Measurements from ENCODE around the gene COX7A2L. TPM values are rescaled to one million over a fixed set of nuclear protein-coding genes. Genes with fewer than 3 reads are reported as not detected.

The COX7A2L gene
- total RNA-seq, 1 experiment from 2014 or later, result 412 TPM

DNA sequence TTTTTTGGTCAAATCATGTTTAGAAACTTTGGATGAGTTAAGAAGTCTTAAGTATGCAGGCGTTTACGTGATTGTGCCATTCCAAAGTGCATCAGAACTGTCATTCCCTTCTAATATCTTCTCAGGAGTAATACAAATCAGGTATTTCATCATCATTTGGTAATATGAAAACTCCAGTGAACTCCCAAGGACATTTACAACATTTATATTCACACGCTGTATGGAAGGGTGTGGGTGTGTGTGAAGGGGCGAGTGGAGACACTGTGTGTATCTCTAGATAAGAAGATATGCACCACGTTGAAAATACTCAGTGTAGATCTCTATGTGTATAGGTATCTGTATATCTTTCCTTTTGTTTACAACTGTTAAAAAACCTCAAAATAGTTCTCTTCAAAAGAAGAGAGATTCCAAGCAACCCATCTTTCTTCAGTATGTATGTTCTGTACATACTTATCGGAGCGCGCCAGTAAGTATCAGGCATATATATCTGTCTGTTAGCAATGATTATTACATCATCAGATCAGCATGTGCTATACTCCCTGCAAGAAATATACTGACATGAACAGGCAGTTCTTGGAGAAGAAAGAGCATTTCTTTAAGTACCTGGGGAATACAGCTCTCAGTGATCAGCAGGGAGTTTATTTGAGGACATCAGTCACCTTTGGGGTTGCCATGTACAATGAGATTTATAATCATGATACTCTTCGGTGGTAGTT lies 29.3 kb downstream of the COX7A2L start:
- in situ Hi-C loops (cut with HindIII; ENCODE audit: low pct_unique_long_range_greater_than_20kb, low sequenced_read_pairs), result no loop called here
- DNase-seq (ENCODE audit: low read depth, low spot score), result no peak

DNA sequence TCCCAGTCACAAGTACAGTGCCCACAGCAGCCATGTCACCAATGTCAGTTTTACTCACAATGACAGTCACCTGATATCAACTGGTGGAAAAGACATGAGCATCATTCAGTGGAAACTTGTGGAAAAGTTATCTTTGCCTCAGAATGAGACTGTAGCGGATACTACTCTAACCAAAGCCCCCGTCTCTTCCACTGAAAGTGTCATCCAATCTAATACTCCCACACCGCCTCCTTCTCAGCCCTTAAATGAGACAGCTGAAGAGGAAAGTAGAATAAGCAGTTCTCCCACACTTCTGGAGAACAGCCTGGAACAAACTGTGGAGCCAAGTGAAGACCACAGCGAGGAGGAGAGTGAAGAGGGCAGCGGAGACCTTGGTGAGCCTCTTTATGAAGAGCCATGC lies 31.3 kb downstream of the COX7A2L start:
- no peak for DNase-seq (ENCODE audit: low read depth, low spot score)
- in situ Hi-C loops (cut with HindIII; ENCODE audit: low pct_unique_long_range_greater_than_20kb, low sequenced_read_pairs), result no loop called here

DNA sequence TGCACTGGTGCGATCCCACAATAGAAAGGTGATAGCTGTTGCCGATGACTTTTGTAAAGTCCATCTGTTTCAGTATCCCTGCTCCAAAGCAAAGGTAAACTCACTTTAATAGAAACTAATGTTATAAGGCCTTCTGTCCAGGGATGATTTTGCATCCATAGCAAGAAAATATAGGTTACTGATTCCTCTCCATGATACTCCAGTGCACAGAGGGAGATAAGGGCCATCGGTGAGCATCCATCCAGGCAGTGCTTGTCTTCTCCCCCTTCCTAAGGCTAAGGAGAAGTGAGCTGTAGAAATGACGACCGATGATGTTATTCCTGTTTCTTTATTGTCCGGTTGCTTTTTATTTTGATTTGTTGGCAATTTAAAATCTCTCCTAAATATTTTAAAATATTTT lies 32.1 kb downstream of the COX7A2L start:
- in situ Hi-C loops (cut with HindIII; ENCODE audit: low pct_unique_long_range_greater_than_20kb, low sequenced_read_pairs), result no loop called here

DNA sequence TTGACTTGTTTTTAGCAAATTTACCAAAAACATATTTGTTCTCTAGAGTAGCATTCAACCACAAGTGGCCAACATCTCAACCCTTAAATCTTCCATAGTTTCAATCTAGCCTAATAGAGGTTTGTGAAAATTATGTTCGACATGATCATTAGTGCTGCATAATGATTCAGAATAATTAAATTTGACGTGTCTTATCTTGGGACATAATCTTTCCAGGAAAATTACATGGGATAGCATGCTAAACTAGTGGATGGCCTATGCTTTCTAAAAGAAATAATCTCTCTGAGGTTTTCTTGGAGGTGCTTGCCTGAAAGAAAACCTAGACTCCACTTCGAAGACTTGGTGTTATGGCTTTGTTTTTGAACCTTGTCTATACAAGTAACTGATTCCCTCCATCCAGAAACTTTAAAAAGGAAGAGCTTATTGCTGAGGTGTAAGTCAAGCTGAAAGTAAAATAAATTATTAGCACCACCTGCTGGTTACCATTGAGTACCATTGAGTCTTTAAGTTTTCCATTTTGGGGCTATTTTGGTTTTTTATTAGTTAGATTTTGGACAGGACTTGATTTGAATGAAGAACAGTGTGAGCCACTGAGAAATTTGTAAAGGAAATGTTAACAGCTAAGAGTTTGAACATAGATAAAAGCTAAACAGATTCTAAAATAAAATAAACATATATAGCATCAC lies 32.7 kb downstream of the COX7A2L start:
- in situ Hi-C loops (cut with HindIII; ENCODE audit: low pct_unique_long_range_greater_than_20kb, low sequenced_read_pairs), result no loop called here

More for the DNA sequence above, 32.1 kb downstream of the COX7A2L start:
- no peak for DNase-seq (ENCODE audit: low read depth, low spot score)

DNA sequence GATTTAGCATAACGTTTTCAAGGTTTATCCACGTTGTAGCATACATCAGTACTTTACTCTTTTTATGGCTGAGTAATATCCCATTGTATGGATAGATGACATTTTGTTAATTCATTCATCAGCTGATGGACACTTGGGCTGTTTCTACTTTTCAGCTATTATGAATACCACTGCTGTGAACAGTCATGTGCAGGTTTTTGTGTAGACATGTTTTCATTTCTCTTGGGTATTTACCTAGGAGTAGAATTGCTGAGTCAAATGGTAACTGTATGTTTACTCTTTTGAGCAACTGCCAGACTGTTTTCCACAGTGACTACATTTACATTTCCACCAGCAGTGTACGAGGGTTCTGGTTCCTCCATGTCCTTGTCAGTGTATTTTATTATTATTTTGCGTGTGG lies 33.9 kb downstream of the COX7A2L start:
- DNase-seq (ENCODE audit: low read depth, low spot score), result peak; percentile 13
- in situ Hi-C loops (cut with HindIII; ENCODE audit: low pct_unique_long_range_greater_than_20kb, low sequenced_read_pairs), result no loop called here

More for the DNA sequence above, 32.7 kb downstream of the COX7A2L start:
- peak; percentile 67 for DNase-seq (ENCODE audit: low read depth, low spot score)

DNA sequence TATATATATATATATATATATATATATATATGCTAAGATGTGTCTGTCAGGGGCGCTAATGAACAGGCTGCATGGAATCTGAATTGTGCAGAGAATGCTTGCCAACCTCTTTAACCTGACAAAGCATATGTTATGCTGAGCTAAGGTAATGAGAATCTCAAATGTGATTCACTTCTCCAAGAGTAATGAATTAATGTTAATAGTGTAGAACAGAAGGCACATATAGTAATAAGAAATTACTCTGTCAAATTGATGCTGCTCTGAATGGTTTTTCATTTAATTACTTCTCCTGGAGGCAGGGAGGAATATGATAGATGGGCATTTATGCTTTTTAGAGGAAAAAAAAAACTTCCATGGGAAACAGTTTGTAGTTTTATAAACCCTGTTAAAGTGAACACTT lies 35.4 kb downstream of the COX7A2L start:
- in situ Hi-C loops (cut with HindIII; ENCODE audit: low pct_unique_long_range_greater_than_20kb, low sequenced_read_pairs), result no loop called here
- no peak for DNase-seq (ENCODE audit: low read depth, low spot score)

DNA sequence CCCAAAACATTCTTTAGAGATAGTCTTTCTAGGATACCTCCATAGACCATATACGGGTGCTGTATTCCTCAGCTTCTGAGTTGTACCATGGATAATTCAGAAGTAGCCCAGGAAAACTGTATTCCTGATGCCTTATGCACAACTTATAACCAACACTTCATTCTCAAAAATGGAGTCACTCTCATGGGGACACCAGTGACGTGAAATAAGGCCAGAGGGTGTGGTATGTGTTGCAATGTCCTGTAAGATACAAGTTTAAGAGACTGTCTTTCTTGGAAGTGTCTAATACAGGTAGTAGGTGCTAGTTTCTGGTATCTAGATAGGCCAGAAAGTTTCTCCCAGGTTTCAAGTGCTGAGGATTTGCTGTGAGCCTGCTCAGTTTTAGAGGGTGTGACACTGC lies 36.1 kb downstream of the COX7A2L start:
- in situ Hi-C loops (cut with HindIII; ENCODE audit: low pct_unique_long_range_greater_than_20kb, low sequenced_read_pairs), result no loop called here
- no peak for DNase-seq (ENCODE audit: low read depth, low spot score)

DNA sequence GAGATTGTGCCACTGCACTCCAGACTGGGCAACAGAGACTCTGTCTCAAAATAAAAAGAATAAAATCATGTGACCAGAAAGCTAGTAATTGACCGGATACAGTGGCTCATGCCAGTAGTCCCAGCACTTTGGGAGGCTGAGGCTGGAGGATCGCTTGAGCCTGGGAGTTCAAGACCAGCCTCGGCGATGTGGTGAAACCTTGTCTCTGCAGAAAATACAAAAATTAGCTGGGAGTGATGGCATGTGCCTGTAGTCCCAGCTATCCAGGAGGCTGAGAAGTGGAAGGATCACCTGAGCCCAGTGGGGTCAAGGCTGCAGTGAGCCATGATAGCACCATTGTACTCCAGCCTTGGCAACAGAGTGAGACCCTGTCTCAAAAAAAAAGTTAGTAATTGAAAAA lies 36.8 kb downstream of the COX7A2L start:
- no peak for DNase-seq (ENCODE audit: low read depth, low spot score)
- in situ Hi-C loops (cut with HindIII; ENCODE audit: low pct_unique_long_range_greater_than_20kb, low sequenced_read_pairs), result no loop called here

DNA sequence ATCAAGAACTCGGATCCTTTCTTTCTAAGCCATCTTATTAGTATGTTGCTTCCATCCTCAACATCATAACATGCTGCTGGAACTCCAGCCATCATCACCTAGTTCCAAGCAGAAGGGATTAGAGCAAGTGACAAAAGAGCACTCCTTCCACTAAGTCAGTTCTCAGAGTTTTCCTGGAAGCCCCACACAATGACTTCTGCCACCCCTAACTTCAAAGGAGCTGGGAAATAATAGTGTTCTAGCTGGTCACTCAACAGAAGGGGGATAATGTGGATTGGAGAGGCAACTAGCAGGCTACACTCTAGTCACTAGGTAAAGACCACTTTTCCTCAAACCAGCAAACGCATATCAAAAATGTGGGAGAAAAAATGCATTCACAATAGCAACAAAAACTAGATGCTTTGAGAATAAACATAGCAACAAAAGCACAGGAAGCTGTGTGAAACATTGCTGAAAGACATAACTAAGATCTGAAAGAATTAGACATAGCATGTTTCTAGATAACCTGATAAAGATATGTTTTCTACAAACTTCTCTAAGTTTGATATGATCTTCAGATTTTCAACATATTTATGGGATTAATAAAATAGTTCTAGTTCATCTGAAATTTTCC lies 39.5 kb downstream of the COX7A2L start:
- in situ Hi-C loops (cut with HindIII; ENCODE audit: low pct_unique_long_range_greater_than_20kb, low sequenced_read_pairs), result no loop called here
- DNase-seq (ENCODE audit: low read depth, low spot score), result no peak

DNA sequence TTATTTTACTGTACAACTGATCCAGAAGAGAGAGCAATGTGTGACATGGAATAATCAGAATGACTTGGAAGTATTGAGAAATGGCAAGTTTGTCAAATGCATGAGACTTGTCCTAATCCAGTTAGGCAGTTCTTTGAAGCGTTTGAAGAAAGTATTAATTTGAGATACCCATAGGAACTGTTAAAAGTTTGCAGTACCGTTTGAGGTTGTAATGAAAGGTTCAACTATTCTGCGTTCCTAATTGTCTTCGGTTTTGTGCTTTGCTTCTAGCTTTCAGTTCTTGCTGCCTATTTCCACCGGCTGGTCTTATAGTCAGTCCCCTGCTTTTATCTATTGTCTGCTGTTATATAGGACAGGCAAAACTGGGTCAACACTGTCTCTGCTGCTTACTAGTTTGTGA lies 41.8 kb downstream of the COX7A2L start:
- no peak for DNase-seq (ENCODE audit: low read depth, low spot score)
- in situ Hi-C loops (cut with HindIII; ENCODE audit: low pct_unique_long_range_greater_than_20kb, low sequenced_read_pairs), result no loop called here

DNA sequence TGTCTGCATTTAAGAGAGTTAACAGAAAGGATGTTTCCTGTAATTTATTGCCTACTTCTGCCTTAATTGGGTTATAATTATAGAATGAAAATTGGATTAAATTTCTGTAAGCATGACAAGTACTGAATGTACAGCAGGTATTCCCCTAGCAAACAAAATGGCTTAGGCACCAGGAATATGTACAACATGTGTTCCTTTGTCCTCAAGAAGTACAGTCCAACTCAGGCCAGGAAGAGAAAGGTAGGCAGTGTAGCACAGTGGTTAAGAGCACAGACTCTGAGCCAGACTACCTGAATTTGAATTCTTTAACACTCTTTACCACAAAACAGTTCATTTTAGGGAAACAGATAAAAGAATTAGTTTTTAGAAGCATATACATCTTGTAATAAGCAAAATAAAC lies 43.1 kb downstream of the COX7A2L start:
- DNase-seq (ENCODE audit: low read depth, low spot score), result no peak
- in situ Hi-C loops (cut with HindIII; ENCODE audit: low pct_unique_long_range_greater_than_20kb, low sequenced_read_pairs), result no loop called here

DNA sequence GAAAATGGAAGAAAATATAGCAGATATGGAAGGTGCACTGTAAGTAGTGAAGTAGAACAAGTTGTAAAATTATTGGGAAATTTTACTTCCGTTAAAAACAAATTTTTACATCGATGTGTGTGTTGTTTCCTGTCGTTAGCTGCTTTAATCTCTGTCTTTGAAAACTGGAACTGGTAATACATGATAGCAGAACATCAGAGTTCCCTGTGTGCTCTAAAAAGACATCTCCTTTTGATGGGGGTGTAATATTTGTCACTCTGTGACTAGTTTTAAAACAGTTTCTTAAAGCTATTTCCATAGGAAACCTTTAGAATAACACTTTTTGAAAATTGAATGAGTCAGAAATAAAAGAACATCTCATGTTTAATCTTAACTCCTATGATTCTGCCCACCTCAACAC lies 43.5 kb downstream of the COX7A2L start:
- DNase-seq (ENCODE audit: low read depth, low spot score), result no peak
- in situ Hi-C loops (cut with HindIII; ENCODE audit: low pct_unique_long_range_greater_than_20kb, low sequenced_read_pairs), result no loop called here

DNA sequence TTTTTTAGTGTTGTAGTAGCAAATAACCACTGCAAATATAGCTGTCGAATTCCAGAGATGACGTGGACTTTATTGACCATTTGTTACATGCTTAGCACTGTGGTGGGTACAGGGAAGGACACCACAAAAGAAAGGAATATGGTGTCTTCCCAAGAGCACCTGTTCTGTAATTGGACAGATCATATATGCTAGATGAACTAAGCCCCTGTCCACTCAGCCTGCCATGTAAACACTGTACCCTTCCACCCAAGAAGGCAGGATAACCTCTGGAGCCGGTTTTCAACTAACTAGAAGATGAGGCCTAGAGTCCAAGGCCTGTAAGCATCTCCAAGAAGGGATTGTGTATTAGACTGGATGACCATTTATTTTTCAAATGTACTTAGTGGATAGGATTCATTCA lies 44.1 kb downstream of the COX7A2L start:
- in situ Hi-C loops (cut with HindIII; ENCODE audit: low pct_unique_long_range_greater_than_20kb, low sequenced_read_pairs), result no loop called here
- DNase-seq (ENCODE audit: low read depth, low spot score), result no peak

DNA sequence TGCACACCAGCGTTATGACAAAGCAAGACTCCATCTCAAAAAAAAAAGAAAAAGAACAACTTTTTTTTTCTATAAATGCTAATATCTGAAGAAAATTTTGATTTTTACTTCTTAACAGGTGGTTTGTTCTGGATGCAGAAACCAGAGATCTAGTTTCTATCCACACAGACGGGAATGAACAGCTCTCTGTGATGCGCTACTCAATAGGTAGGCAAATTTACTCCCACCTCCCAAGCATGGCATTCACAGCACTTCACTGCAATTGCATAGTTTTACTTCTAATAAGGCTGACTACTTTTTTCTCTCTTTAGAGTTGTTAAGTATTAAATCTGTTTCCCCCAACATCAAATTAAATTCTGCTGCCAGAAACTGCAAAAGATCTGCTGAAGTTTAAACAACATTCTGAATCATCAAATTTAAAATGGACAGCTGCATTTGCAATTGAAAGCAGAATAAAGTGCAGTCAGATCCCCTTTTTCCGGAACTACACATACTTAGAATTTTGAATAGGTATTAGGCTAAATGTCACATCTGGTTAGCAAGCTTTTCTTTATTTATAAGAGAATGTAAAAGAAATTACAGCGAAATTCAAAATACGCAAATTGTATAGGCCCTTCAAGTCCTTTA lies 45.1 kb downstream of the COX7A2L start:
- in situ Hi-C loops (cut with HindIII; ENCODE audit: low pct_unique_long_range_greater_than_20kb, low sequenced_read_pairs), result no loop called here
- DNase-seq (ENCODE audit: low read depth, low spot score), result no peak

DNA sequence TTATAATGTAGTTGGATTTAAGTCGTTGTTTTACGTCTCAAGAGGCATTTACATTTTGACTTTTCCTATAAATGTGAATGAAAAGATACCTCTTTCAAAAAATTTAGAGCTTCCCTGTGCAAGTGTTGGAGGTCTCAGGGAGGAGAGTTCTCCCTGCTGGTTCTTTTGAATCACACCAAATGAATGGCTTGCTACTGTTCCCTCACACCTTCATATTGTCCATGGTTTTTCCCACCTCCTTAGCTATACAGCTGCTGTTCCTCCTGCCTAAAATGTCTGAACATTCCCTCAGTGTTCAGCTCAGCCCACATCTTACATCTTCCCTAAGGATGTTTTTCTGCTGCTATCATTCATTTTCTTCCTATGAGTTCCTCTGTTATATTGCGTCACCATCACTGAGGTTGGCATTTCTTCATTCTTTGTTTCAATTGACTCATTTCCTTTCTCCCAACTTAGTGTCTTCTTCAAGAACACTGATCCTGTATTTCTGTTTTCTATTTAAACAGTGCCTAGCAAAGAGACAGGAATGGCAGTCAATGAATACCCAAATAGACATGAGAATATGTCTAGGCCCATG lies 46.0 kb downstream of the COX7A2L start:
- peak; percentile 42 for DNase-seq (ENCODE audit: low read depth, low spot score)
- in situ Hi-C loops (cut with HindIII; ENCODE audit: low pct_unique_long_range_greater_than_20kb, low sequenced_read_pairs), result no loop called here

DNA sequence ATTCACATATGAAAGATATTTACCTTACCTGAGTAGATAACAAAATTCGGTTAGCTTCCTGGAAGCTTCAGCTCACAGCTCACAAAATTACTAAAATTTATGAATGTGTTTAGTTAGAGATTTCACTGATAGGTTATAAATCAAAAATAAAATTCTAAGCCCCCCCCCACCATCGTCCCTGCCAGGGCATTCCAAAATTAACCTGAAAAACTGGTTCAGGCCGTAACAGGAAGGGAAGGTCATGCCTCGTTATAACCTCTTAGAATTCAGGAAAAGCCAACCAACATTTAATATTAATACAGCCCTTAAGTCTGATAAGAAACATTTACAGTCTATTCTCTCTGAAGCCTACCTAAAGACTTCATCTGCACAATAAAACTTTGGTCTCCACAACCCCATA lies 48.9 kb downstream of the COX7A2L start:
- no peak for DNase-seq (ENCODE audit: low read depth, low spot score)
- in situ Hi-C loops (cut with HindIII; ENCODE audit: low pct_unique_long_range_greater_than_20kb, low sequenced_read_pairs), result no loop called here

DNA sequence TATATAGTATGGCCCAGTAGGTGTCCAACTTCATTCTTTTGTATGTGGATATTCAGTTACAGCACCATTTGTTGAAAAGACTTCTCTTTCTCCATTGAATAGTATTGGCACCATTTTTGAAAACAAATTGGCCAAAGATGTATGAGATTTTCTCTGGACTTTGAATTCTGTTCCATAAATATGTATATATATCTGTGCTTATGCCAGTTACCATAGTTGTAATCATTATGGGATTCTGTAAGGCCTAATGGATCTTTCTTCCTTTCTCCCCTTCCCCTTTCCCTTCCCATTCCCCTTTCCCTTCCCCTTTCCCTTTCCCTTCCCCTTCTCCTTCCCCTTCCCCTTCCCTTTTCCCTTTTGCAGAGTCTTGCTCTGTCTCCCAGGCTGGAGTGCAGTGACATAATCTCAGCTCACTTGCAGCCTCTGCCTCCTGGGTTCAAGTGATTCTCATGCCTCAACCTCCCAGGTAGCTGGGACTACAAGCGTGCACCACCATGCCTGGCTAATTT lies 51.0 kb downstream of the COX7A2L start:
- DNase-seq (ENCODE audit: low read depth, low spot score), result no peak
- in situ Hi-C loops (cut with HindIII; ENCODE audit: low pct_unique_long_range_greater_than_20kb, low sequenced_read_pairs), result no loop called here

DNA sequence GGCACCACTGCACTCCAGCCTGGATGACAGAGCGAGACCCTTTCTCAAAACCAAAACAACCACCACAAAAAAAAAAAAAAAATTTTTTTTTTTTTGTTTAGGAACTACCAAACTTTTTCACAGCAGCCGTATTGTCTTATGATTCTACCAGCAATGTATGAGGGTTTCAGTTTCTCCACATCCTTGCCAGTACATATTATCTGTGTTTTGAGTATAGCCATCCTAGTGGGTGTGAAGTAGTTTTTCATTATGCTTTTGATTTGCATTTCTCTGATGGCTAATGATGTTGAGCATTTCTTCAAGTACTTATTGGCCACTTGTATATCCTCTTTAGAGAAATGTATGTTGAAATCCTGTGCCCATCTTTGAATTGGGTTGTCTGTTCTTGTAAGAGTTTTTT lies 51.7 kb downstream of the COX7A2L start:
- no peak for DNase-seq (ENCODE audit: low read depth, low spot score)
- in situ Hi-C loops (cut with HindIII; ENCODE audit: low pct_unique_long_range_greater_than_20kb, low sequenced_read_pairs), result no loop called here
